ENCODE data around the gene ATXN7L1. TPM values are rescaled to one million over a fixed set of nuclear protein-coding genes. Genes with fewer than 3 reads are reported as not detected.

The ATXN7L1 gene
- total RNA-seq, 1 experiment from 2014 or later, result 29.9 TPM

- intact Hi-C loops (cut with micrococcal nuclease; ENCODE audit: unreplicated experiment), result no loop called here
- CTCF ChIA-PET, result no interaction called here
- no TSS peak for BruUV-seq (replicated peaks)
- no peak overlapping the region for H3K27ac ChIP-seq (ENCODE audit: low read depth, low read length, poor library complexity, severe bottlenecking)
- H3K27me3 ChIP-seq (replicated peaks; ENCODE audit: insufficient read depth, low read depth, low read length, poor library complexity), result no peaks in the 10 kb centered on the region
- POLR2A ChIA-PET (ENCODE audit: low non-redundant PET), result no interaction called here
- no peak overlapping the region for H3K4me3 ChIP-seq (ENCODE audit: low read depth, low read length, poor library complexity, severe bottlenecking)
- H3K36me3 ChIP-seq (ENCODE audit: insufficient read depth, low read length, poor library complexity, severe bottlenecking), result peaks cover 48% of the 10 kb centered on the region
- H3K4me1 ChIP-seq (ENCODE audit: insufficient read depth, low read length, poor library complexity, severe bottlenecking), result no peaks in the 10 kb centered on the region
- TF ChIP-seq EZH2 (IDR thresholded peaks at IDR 0.05; ENCODE audit: borderline replicate concordance, low read depth, low read length, poor library complexity, severe bottlenecking) (no peak), CTCF (conservative IDR thresholded peaks at IDR 0.05; ENCODE audit: low read depth, low read length) (no peak)
- no peaks in the 10 kb centered on the region for H3K9me3 ChIP-seq (ENCODE audit: low read depth, low read length, poor library complexity, severe bottlenecking)
- no peak for DNase-seq (ENCODE audit: low spot score)
These were observed 250.4 kb downstream of the ATXN7L1 start for GRCh38 chr7:105625986-105626385.

GRCh38 chr7:105623906-105624305 is 252.5 kb downstream of the ATXN7L1 start:
- no peak overlapping the region for H3K27ac ChIP-seq (ENCODE audit: low read depth, low read length, poor library complexity, severe bottlenecking)
- no peaks in the 10 kb centered on the region for H3K4me1 ChIP-seq (ENCODE audit: insufficient read depth, low read length, poor library complexity, severe bottlenecking)
- no TSS peak for BruUV-seq (replicated peaks)
- H3K27me3 ChIP-seq (replicated peaks; ENCODE audit: insufficient read depth, low read depth, low read length, poor library complexity), result no peaks in the 10 kb centered on the region
- TF ChIP-seq CTCF (conservative IDR thresholded peaks at IDR 0.05; ENCODE audit: low read depth, low read length) (no peak), EZH2 (IDR thresholded peaks at IDR 0.05; ENCODE audit: borderline replicate concordance, low read depth, low read length, poor library complexity, severe bottlenecking) (no peak)
- H3K9me3 ChIP-seq (ENCODE audit: low read depth, low read length, poor library complexity, severe bottlenecking), result no peaks in the 10 kb centered on the region
- peaks cover 50% of the 10 kb centered on the region for H3K36me3 ChIP-seq (ENCODE audit: insufficient read depth, low read length, poor library complexity, severe bottlenecking)
- no peak for DNase-seq (ENCODE audit: low spot score)
- POLR2A ChIA-PET (ENCODE audit: low non-redundant PET), result no interaction called here
- intact Hi-C loops (cut with micrococcal nuclease; ENCODE audit: unreplicated experiment), result no loop called here
- CTCF ChIA-PET, result no interaction called here
- H3K4me3 ChIP-seq (ENCODE audit: low read depth, low read length, poor library complexity, severe bottlenecking), result no peak overlapping the region

- Histone ChIP-seq H3K4me1 (ENCODE audit: insufficient read depth, low read length, poor library complexity, severe bottlenecking) (no peaks in the 10 kb centered on the region), H3K9me3 (ENCODE audit: low read depth, low read length, poor library complexity, severe bottlenecking) (no peaks in the 10 kb centered on the region), H3K36me3 (ENCODE audit: insufficient read depth, low read length, poor library complexity, severe bottlenecking) (peaks cover 55% of the 10 kb centered on the region), H3K4me3 (ENCODE audit: low read depth, low read length, poor library complexity, severe bottlenecking) (no peak overlapping the region), H3K27ac (ENCODE audit: low read depth, low read length, poor library complexity, severe bottlenecking) (no peak overlapping the region), H3K27me3 (replicated peaks; ENCODE audit: insufficient read depth, low read depth, low read length, poor library complexity) (no peaks in the 10 kb centered on the region)
- DNase-seq (ENCODE audit: low spot score), result no peak
- TF ChIP-seq CTCF (conservative IDR thresholded peaks at IDR 0.05; ENCODE audit: low read depth, low read length), result no peak
- TF ChIP-seq EZH2 (IDR thresholded peaks at IDR 0.05; ENCODE audit: borderline replicate concordance, low read depth, low read length, poor library complexity, severe bottlenecking), result no peak
- BruUV-seq (replicated peaks), result no TSS peak
- ChIA-PET POLR2A (ENCODE audit: low non-redundant PET) (no interaction called here), CTCF (no interaction called here)
- intact Hi-C loops (cut with micrococcal nuclease; ENCODE audit: unreplicated experiment), result no loop called here
These were observed 253.0 kb downstream of the ATXN7L1 start for GRCh38 chr7:105623378-105623777.
